ENCODE data around the gene TNFAIP2. TPM values are rescaled to one million over a fixed set of nuclear protein-coding genes. Genes with fewer than 3 reads are reported as not detected.

TNFAIP2 gene
- total RNA-seq, 1 experiment from 2014 or later: 87.3 TPM

DNA sequence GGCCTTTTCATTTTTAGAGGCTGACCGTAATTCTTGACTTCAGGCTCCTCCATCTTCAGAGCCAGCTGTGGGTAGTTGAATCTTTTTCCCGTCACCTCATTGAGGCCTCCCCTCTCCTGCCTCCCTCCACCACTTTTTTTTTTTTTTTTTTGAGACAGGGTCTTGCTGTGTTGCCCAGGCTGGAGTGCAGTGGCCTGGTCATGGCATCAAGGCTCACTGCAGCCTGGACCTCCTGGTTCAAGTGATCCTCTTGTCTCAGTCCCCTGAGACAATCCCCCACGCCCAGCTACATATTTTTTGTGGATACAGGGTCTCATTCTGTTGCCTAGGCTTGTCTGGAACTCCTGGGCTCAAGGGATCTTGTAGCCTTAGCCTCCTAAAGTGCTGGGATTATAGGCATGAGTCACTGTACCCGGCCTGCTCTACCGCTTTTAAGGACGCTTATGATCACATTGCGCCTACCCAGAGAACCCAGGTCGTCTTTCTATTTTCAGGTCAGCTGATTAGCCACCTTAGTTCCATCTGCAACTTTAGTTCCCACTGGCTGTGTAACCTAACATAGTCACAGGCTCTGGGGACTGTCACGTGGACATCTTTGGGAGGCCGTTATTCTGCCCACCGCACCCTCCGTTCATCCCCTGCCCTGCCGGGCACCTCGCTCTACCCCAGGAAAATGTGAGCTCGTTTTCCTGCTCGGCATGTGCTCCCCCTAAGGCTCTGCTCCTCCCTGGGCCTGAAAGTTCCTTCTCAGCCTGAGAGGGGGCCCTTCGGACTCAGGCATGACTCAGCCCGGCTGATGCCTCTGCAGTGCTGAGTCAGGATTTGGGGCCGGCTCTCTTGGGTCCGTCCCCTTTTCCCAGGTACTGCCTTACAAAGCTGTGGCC is 13.4 kb downstream of the TNFAIP2 start:
- Histone ChIP-seq H3K4me2 (ENCODE audit: low read length) (peak overlapping the region; percentile 80), H3K27ac (ENCODE audit: low read length) (peak overlapping the region; percentile 96), H3K9ac (ENCODE audit: low read length) (peak overlapping the region; percentile 70), H2AFZ (ENCODE audit: low read length) (peak overlapping the region; percentile 57; the same call in 1 of the 2 replicates), H3K27me3 (ENCODE audit: low read length) (no peaks in the 10 kb centered on the region), H3K4me1 (ENCODE audit: insufficient read depth, low read length) (peaks cover 20% of the 10 kb centered on the region), H3F3A (ENCODE audit: low read length, unreplicated experiment) (no peaks in the 10 kb centered on the region), H3K9me2 (replicated peaks; ENCODE audit: low read length) (no peaks in the 10 kb centered on the region), H3K36me3 (ENCODE audit: low read depth, low read length) (peaks cover 24% of the 10 kb centered on the region), H4K20me1 (ENCODE audit: low read length) (no peaks in the 10 kb centered on the region), H3K9me3 (ENCODE audit: low read length) (no peaks in the 10 kb centered on the region), H3K4me3 (ENCODE audit: low read length) (peak overlapping the region; percentile 20; the same call in 1 of the 2 replicates), H3K79me2 (ENCODE audit: low read length) (no peaks in the 10 kb centered on the region)
- intact Hi-C loops (cut with micrococcal nuclease): no loop called here
- TF ChIP-seq EZH2 (IDR thresholded peaks at IDR 0.05; ENCODE audit: low read length, unreplicated experiment) (no peak), EZH2phosphoT487 (IDR thresholded peaks at IDR 0.05; ENCODE audit: borderline replicate concordance, low read length) (no peak)
- TF ChIP-seq, protein P1, sequence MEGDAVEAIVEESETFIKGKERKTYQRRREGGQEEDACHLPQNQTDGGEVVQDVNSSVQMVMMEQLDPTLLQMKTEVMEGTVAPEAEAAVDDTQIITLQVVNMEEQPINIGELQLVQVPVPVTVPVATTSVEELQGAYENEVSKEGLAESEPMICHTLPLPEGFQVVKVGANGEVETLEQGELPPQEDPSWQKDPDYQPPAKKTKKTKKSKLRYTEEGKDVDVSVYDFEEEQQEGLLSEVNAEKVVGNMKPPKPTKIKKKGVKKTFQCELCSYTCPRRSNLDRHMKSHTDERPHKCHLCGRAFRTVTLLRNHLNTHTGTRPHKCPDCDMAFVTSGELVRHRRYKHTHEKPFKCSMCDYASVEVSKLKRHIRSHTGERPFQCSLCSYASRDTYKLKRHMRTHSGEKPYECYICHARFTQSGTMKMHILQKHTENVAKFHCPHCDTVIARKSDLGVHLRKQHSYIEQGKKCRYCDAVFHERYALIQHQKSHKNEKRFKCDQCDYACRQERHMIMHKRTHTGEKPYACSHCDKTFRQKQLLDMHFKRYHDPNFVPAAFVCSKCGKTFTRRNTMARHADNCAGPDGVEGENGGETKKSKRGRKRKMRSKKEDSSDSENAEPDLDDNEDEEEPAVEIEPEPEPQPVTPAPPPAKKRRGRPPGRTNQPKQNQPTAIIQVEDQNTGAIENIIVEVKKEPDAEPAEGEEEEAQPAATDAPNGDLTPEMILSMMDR (conservative IDR thresholded peaks at IDR 0.05; ENCODE audit: low read depth, low read length): no peak
- ChIA-PET CTCF (interaction anchor here (0.9 kb wide), 1 partner anchor 31 kb away, joined by 3 read pairs; no protein-coding TSS in a partner anchor), POLR2A (ENCODE audit: unreplicated experiment) (no interaction called here)
- BruUV-seq (replicated peaks): TSS peak; percentile 36
- DNase-seq (peak; percentile 84), ATAC-seq (peak; percentile 87)

DNA sequence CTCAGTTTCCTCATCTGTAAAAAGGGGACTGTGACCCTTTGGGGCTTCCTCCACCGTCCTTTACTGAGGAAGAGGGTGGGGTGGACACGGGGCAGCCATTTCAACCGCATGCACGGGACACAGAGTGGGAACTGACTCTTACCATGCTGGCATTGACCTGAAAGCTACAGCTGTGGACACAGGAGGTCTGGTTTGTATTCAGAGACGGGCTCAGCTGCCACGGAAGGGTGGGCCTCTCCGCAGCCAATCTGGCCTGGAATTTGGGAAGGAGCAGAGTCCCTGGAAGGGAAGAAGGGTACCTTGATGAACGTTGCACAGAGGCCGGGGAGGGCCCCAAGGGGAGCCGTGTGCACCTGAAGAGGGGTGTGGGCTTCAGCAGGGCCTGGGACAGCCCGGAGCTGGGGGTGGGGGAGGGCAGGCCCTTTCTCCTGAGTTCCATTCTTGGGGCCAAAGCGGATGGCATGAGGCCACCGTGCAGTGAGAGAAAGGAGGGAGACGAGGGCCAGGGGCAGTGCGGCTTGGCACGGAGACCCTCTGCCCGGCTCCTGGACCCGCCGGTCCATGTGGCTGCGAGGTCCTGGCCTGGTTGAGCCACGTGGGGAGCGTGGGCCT is 14.5 kb downstream of the TNFAIP2 start:
- BruUV-seq (replicated peaks): no TSS peak
- H3F3A ChIP-seq (ENCODE audit: low read length, unreplicated experiment): no peaks in the 10 kb centered on the region
- POLR2A ChIA-PET (ENCODE audit: unreplicated experiment): no interaction called here
- H3K36me3 ChIP-seq (ENCODE audit: low read depth, low read length): peaks cover 22% of the 10 kb centered on the region
- no peak for TF ChIP-seq EZH2 (IDR thresholded peaks at IDR 0.05; ENCODE audit: low read length, unreplicated experiment)
- H3K79me2 ChIP-seq (ENCODE audit: low read length): no peaks in the 10 kb centered on the region
- no peaks in the 10 kb centered on the region for H4K20me1 ChIP-seq (ENCODE audit: low read length)
- H3K4me2 ChIP-seq (ENCODE audit: low read length): 0 out of 2 replicates have a peak overlapping the region, but pooled peaks have one; percentile 80
- CTCF ChIA-PET: interaction anchor here (0.6 to 0.9 kb wide), 2 partner anchors 11 to 33 kb away, joined by 3 read pairs; no protein-coding TSS in a partner anchor
- no peak overlapping the region for H3K4me3 ChIP-seq (ENCODE audit: low read length)
- intact Hi-C loops (cut with micrococcal nuclease): no loop called here
- no peaks in the 10 kb centered on the region for H3K9me3 ChIP-seq (ENCODE audit: low read length)
- 0 out of 2 replicates have a peak overlapping the region, but pooled peaks have one; percentile 4 for H3K9ac ChIP-seq (ENCODE audit: low read length)
- no peaks in the 10 kb centered on the region for H3K27me3 ChIP-seq (ENCODE audit: low read length)
- H3K27ac ChIP-seq (ENCODE audit: low read length): peak overlapping the region; percentile 96
- H3K9me2 ChIP-seq (replicated peaks; ENCODE audit: low read length): no peaks in the 10 kb centered on the region
- no peak overlapping the region for H2AFZ ChIP-seq (ENCODE audit: low read length)
- ATAC-seq (no peak), DNase-seq (no peak)
- H3K4me1 ChIP-seq (ENCODE audit: insufficient read depth, low read length): peaks cover 23% of the 10 kb centered on the region

DNA sequence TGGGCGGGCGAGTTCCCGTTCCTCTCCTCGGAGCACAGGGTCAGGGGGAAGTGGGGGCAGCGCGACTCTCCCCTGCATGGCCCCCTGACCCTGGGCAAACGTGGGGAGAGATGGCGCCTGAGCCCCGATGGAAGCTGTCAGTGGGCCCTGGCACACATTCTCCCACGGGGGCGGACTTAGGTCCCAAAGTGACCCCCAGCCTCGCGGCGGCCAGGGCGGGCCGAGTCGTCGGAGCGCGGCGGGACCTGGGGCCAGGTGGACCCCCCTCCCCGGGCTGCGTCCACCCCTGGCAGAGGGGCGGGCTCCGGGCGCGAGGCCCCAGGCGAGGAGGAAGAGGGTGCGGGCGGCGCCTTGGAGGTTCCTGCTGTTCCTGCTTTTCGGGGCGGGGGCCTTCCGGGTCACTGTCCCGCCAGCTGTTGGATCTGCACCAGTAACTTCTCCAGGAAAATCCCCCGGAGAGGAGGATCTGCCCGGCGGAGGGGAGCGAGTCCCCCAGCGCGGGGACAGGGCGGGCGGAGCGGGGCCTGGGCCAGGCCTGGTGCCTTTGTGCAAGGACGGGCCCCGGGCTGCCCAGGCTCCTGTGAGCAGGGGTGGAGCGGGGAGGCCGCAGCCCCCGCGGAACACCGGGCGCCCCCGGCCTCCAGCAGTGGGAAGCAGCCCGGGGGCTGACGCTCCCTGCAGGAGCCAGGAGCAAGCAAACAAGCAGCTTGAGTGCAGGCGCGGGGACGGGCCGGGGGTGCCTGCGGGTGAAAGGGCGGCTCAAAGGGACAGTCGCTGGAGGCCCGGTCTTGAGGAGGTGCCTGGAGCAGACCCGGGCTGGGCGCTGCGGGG is 15.3 kb downstream of the TNFAIP2 start:
- ChIA-PET POLR2A (ENCODE audit: unreplicated experiment) (no interaction called here), CTCF (no interaction called here)
- H3K9me3 ChIP-seq (ENCODE audit: low read length): no peaks in the 10 kb centered on the region
- H2AFZ ChIP-seq (ENCODE audit: low read length): no peak overlapping the region
- no peaks in the 10 kb centered on the region for H3F3A ChIP-seq (ENCODE audit: low read length, unreplicated experiment)
- TF ChIP-seq, protein P1 (conservative IDR thresholded peaks at IDR 0.05; ENCODE audit: low read depth, low read length): no peak
- TF ChIP-seq EZH2phosphoT487 (IDR thresholded peaks at IDR 0.05; ENCODE audit: borderline replicate concordance, low read length) (no peak), EZH2 (IDR thresholded peaks at IDR 0.05; ENCODE audit: low read length, unreplicated experiment) (no peak)
- H4K20me1 ChIP-seq (ENCODE audit: low read length): no peaks in the 10 kb centered on the region
- peaks cover 15% of the 10 kb centered on the region; the same call in 1 of the 2 replicates for H3K36me3 ChIP-seq (ENCODE audit: low read depth, low read length)
- no TSS peak for BruUV-seq (replicated peaks)
- H3K4me2 ChIP-seq (ENCODE audit: low read length): no peak overlapping the region
- no peak overlapping the region for H3K4me3 ChIP-seq (ENCODE audit: low read length)
- no peaks in the 10 kb centered on the region for H3K9me2 ChIP-seq (replicated peaks; ENCODE audit: low read length)
- no peak overlapping the region for H3K27ac ChIP-seq (ENCODE audit: low read length)
- H3K4me1 ChIP-seq (ENCODE audit: insufficient read depth, low read length): peaks cover 30% of the 10 kb centered on the region
- H3K27me3 ChIP-seq (ENCODE audit: low read length): no peaks in the 10 kb centered on the region
- no peak overlapping the region for H3K9ac ChIP-seq (ENCODE audit: low read length)
- no peaks in the 10 kb centered on the region for H3K79me2 ChIP-seq (ENCODE audit: low read length)
- no peak for ATAC-seq
- no peak for DNase-seq
- intact Hi-C loops (cut with micrococcal nuclease): no loop called here

Data from PC-3 (cell line).